Stimulated activated CD4-positive, alpha-beta T cell treated with anti-CD3 and anti-CD28 coated beads, TNF-alpha, amount 100 ng/mL, for 4 hours (primary cell): Measurements from ENCODE around the gene HLF.
"Not testable (repeated sequence)": the region's sequence is repeated elsewhere in the genome, so short reads cannot be mapped to it uniquely, and the experiment has no call there.

Experiments used
- DNase-seq, 3 experiments: peaks; one replicate each; pipeline ENCODE4 v3.0.0-alpha.2; 2020; ENCODE audit warnings: low read depth in 3 of 3

Gene HLF

GRCh38 chr17:55311767-55312375 lies 47.1 kb downstream of the HLF start:
- DNase-seq: no peak

GRCh38 chr17:55312852-55313251 lies 48.1 kb downstream of the HLF start:
- DNase-seq: no peak

DNA sequence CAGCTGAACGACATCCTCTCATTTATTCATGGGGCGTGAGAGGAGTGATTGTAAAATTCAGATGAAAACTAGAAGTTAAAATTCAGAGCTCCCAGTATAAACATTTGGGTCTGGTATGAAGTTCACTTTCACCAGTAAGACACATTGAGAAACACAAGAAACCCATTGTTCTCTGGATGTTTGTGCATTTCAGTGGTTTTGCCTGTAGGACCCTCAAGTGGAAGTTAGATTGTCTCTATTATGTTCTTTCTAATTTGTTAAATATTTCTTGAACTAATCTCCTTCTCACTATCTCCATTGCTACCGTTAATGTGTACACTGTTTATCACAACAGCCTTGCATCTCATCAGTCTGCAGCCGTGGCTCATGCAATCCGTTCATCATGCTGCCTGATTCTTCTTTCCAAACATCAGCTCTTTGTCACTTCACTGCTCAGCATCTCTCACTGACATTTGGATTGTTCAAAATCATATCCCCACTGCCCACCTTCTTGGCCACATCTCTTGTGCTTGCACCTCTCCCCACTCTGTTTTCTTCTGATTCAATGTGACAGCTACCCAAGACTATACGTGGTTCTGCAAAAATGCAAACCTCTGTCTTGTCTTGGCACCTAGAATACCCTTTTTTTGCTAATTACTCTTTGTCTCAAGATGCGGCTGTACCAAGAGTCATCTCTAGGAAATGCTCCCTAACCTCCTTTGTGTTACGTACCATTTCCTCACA lies 49.5 kb downstream of the HLF start:
- DNase-seq: no peak

GRCh38 chr17:55314784-55315491 lies 50.2 kb downstream of the HLF start:
- no peak for DNase-seq

DNA sequence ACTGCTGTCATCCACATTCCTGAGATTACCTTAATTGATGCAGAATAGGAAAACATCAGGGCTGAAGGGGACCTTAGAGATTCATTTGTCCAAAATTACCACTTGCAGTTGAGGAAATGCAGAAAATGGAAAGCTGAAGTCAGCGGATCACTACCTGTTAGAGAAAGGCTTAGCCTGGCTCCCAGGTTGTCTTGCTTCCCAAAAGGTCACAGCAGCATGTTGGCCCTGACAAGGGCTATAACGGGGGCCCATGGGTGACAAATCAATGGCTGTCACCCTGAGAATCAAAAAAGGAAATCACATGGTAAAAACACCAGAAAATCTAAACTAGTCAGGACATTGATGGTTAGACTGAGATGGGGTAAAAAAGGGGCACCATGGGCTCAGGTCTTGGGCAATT lies 51.7 kb downstream of the HLF start:
- no peak for DNase-seq

DNA sequence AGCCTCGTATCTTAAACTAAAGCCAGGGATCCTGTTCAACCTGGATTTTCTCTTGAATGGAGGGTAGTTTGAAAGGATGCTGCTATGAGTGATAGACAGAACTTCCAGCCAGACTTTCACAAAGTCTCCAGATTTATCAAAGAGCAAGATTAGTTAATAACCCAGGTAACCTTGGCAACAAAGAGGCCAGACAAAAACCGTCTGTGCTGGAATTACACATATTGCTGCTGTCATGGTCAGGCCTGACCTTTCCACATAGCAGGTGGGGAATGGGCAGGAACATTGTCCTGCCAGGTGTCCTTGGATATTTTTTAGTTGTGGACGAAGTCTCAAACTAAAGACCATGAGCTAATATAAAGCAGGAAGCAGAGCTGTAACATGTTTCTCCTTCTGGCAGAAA lies 52.5 kb downstream of the HLF start:
- no peak for DNase-seq

GRCh38 chr17:55318081-55318480 lies 53.3 kb downstream of the HLF start:
- DNase-seq: no peak

GRCh38 chr17:55318715-55319487 lies 54.1 kb downstream of the HLF start:
- DNase-seq: no peak

GRCh38 chr17:55319933-55320593 lies 55.3 kb downstream of the HLF start:
- no peak for DNase-seq

- no peak for DNase-seq
These were observed 56.0 kb downstream of the HLF start for GRCh38 chr17:55320594-55321426.

- no peak for DNase-seq
These were observed 56.8 kb downstream of the HLF start for GRCh38 chr17:55321427-55322060.

GRCh38 chr17:55322453-55322985 lies 57.8 kb downstream of the HLF start:
- no peak for DNase-seq

DNA sequence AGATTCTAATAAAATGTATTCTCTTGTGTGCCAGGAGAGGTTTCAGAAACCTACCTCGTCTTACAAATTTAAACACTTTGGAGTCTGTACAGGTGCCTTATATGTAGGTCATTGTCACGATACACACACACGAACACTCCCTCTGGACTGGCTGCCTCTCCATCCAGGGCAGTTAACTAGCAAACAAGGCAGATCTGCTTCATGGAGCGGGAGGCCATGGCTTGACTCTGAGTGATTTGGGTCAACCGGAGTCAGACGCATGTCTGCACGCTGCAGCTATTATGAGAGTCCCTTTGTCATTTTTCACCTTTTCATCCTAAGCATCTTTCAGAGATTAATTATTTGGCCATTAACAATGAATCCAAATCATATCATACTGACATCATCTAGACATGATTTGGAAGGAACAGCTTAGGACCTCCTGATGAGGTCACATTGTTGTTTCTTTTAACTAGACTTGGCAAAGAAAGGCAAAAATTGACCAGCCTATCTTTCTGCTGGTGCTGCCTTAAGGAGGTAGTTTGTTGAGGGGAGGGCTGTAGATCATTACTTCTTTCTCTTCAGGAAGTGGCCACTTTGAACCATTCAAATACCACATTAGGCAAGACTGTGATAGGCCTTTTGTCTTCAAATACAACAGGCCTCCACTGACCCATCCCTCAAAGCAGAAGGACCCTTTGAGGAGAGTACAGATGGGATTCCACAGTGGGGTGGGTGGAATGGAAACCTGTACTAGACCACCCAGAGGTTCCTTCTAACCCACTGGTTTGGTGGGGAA lies 58.9 kb downstream of the HLF start:
- no peak for DNase-seq

DNA sequence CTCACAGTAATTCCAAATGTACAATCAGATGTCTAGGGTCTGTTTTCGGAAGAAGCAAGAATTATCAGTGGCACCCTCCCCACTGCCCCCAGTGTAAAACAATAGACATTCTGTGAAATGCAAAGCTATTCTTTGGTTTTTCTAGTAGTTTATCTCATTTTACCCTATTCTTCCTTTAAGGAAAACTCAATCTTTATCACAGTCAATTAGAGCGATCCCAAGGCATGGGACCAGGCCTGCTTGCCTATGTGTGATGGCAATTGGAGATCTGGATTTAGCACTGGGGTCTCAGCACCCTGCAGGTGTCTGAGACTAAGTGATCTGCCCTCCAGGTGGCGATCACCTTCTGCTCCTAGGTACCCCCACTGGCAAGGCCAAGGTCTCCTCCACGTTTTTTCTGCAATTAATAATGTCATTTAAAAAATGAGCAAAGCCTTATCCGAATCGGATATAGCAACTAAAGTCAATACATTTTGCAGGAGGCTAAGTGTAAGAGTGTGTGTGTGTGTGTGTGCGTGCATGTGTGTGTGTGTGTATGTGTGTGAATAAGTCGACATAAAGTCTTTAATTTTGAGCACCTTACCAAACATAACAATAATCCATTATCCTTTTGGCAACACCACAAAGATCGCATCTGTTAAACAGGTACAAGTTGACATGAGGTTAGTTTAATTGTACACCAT lies 59.7 kb downstream of the HLF start:
- no peak for DNase-seq

- DNase-seq: no peak
These were observed 60.6 kb downstream of the HLF start for GRCh38 chr17:55325406-55325805.

DNA sequence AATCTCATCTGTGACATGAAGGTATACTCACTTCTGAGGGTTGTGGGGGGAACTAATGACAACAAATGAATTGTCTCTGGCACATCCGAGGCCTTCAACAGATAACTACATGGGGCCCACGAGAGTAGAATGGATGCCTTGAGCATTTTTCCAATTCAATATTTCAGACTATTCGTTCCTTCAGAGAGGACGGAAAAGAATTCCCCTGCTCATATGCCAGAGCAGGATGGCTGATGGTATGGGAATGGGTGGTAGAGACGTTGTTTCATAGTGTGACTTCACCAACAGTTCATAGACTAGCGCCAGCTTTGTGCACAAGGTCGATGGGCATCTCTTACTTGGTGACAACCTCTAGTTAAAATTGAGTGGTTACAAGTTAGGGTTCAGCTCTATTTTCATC lies 61.3 kb downstream of the HLF start:
- DNase-seq: no peak

DNA sequence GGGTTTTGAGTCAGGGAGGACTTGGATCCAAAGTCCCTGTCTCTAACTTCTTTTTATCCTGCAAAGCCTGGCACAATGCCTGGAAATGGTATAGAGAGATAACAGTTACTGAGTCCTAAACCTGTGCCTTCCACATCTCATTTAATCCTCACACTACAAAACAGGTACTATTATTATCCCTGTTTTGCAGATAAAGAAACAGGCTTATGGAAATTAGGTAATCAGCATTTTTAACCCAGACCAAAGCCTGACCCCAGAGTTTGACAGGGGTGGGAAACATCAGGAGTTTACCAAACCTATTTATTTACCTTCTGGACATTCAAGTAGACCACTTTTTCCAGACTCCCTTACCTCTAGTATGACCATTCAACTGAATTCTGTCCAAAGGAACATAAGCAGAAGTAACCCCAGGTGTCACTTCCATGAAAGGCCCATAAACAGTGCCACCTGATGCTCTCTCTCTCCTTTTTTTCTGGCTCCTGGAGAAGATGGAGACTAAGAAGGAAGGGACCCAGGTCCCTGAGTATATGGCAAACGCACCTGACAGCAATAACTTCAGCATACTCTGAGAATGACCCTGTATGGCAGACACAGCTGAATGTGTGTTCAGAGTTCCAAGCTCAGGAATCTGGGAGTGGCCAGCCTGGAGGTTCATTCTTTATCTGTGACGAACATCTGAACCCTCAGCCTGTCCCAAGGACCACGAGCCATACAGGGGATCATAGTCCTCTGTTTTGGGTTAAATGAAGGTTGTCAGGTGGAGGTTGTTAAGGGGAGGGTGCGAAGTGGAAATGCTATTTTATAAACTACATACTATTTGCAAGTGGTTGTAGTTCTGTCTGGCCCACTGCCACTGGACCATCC lies 62.7 kb downstream of the HLF start:
- DNase-seq: no peak

- DNase-seq: not testable (repeated sequence)
These were observed 63.8 kb downstream of the HLF start for GRCh38 chr17:55328514-55328913.
